ENCODE results near the gene HTT-AS. TPM values are rescaled to one million over a fixed set of nuclear protein-coding genes. Genes with fewer than 3 reads are reported as not detected.
A peak's percentile ranks its signal among the peaks of the same experiment; 100 is the strongest.

The HTT-AS gene
- total RNA-seq, 1 donor from 2014 or later, result not detected

DNA sequence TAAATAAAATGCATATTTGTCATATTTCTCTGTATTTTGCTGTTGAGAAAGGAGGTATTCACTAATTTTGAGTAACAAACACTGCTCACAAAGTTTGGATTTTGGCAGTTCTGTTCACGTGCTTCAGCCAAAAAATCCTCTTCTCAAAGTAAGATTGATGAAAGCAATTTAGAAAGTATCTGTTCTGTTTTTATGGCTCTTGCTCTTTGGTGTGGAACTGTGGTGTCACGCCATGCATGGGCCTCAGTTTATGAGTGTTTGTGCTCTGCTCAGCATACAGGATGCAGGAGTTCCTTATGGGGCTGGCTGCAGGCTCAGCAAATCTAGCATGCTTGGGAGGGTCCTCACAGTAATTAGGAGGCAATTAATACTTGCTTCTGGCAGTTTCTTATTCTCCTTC lies 3.5 kb upstream of the HTT-AS start:
- H3K4me3 ChIP-seq (ENCODE audit: low read depth, low read length), result no peak overlapping the region
- no peak for DNase-seq (ENCODE audit: low read depth)
- TF ChIP-seq, protein P1, sequence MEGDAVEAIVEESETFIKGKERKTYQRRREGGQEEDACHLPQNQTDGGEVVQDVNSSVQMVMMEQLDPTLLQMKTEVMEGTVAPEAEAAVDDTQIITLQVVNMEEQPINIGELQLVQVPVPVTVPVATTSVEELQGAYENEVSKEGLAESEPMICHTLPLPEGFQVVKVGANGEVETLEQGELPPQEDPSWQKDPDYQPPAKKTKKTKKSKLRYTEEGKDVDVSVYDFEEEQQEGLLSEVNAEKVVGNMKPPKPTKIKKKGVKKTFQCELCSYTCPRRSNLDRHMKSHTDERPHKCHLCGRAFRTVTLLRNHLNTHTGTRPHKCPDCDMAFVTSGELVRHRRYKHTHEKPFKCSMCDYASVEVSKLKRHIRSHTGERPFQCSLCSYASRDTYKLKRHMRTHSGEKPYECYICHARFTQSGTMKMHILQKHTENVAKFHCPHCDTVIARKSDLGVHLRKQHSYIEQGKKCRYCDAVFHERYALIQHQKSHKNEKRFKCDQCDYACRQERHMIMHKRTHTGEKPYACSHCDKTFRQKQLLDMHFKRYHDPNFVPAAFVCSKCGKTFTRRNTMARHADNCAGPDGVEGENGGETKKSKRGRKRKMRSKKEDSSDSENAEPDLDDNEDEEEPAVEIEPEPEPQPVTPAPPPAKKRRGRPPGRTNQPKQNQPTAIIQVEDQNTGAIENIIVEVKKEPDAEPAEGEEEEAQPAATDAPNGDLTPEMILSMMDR (conservative IDR thresholded peaks at IDR 0.05; ENCODE audit: low read depth, low read length), result no peak

DNA sequence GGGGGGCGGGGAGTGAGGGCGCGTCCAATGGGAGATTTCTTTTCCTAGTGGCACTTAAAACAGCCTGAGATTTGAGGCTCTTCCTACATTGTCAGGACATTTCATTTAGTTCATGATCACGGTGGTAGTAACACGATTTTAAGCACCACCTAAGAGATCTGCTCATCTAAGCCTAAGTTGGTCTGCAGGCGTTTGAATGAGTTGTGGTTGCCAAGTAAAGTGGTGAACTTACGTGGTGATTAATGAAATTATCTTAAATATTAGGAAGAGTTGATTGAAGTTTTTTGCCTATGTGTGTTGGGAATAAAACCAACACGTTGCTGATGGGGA lies 1.3 kb upstream of the HTT-AS start:
- H3K4me3 ChIP-seq (ENCODE audit: low read depth, low read length), result peak overlapping the region; percentile 98
- no peak for DNase-seq (ENCODE audit: low read depth)
- TF ChIP-seq, protein P1 (conservative IDR thresholded peaks at IDR 0.05; ENCODE audit: low read depth, low read length), result no peak

DNA sequence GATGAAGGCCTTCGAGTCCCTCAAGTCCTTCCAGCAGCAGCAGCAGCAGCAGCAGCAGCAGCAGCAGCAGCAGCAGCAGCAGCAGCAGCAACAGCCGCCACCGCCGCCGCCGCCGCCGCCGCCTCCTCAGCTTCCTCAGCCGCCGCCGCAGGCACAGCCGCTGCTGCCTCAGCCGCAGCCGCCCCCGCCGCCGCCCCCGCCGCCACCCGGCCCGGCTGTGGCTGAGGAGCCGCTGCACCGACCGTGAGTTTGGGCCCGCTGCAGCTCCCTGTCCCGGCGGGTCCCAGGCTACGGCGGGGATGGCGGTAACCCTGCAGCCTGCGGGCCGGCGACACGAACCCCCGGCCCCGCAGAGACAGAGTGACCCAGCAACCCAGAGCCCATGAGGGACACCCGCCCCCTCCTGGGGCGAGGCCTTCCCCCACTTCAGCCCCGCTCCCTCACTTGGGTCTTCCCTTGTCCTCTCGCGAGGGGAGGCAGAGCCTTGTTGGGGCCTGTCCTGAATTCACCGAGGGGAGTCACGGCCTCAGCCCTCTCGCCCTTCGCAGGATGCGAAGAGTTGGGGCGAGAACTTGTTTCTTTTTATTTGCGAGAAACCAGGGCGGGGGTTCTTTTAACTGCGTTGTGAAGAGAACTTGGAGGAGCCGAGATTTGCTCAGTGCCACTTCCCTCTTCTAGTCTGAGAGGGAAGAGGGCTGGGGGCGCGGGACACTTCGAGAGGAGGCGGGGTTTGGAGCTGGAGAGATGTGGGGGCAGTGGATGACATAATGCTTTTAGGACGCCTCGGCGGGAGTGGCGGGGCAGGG lies 711 bp upstream of the HTT-AS start:
- no peak for DNase-seq (ENCODE audit: low read depth)
- TF ChIP-seq, protein P1 (conservative IDR thresholded peaks at IDR 0.05; ENCODE audit: low read depth, low read length), result no peak
- H3K4me3 ChIP-seq (ENCODE audit: low read depth, low read length), result peak overlapping the region; percentile 98

DNA sequence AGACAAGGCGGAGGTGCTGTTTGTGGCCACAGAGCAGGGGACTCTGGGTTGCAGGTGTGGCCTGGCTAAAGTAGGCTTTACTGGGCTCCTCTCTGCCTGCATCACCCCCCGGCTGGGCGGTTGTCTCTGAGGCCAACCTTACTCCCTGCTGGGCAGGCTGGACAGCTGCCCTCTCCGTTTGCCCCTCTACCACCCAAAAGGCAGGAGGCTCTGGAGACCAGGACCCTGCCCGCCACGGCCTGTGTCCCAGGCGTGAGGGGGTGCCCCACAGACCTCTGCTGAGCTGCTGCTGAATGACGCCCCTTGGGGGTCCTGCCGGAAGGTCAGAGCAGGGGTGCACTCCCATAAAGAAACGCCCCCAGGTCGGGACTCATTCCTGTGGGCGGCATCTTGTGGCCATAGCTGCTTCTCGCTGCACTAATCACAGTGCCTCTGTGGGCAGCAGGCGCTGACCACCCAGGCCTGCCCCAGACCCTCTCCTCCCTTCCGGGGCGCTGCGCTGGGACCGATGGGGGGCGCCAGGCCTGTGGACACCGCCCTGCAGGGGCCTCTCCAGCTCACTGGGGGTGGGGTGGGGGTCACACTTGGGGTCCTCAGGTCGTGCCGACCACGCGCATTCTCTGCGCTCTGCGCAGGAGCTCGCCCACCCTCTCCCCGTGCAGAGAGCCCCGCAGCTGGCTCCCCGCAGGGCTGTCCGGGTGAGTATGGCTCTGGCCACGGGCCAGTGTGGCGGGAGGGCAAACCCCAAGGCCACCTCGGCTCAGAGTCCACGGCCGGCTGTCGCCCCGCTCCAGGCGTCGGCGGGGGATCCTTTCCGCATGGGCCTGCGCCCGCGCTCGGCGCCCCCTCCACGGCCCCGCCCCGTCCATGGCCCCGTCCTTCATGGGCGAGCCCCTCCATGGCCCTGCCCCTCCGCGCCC lies 920 bp downstream of the HTT-AS start:
- no peak for DNase-seq (ENCODE audit: low read depth)
- TF ChIP-seq, protein P1 (conservative IDR thresholded peaks at IDR 0.05; ENCODE audit: low read depth, low read length), result peak; percentile 24
- H3K4me3 ChIP-seq (ENCODE audit: low read depth, low read length), result peak overlapping the region; percentile 64

DNA sequence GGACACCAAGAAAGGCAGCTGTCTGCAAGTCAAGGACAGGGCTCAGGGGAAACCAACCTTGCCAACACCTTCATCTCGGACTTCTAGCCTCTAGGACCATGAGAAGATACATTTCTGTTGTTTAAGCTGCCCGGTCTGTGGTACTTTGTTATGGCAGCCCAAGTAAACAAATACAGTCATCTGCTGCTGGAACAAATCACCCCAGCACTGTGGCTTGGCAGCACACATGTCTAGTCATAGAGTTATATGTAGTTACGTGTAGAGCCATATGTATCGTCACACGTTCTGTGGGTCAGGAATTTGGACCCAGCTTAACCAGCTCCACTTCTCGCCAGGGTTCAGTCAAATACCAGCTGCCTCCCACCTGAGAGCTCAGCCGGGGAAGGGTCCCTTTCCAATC lies 2.5 kb downstream of the HTT-AS start:
- no peak overlapping the region for H3K4me3 ChIP-seq (ENCODE audit: low read depth, low read length)
- TF ChIP-seq, protein P1 (conservative IDR thresholded peaks at IDR 0.05; ENCODE audit: low read depth, low read length), result no peak
- DNase-seq (ENCODE audit: low read depth), result no peak

DNA sequence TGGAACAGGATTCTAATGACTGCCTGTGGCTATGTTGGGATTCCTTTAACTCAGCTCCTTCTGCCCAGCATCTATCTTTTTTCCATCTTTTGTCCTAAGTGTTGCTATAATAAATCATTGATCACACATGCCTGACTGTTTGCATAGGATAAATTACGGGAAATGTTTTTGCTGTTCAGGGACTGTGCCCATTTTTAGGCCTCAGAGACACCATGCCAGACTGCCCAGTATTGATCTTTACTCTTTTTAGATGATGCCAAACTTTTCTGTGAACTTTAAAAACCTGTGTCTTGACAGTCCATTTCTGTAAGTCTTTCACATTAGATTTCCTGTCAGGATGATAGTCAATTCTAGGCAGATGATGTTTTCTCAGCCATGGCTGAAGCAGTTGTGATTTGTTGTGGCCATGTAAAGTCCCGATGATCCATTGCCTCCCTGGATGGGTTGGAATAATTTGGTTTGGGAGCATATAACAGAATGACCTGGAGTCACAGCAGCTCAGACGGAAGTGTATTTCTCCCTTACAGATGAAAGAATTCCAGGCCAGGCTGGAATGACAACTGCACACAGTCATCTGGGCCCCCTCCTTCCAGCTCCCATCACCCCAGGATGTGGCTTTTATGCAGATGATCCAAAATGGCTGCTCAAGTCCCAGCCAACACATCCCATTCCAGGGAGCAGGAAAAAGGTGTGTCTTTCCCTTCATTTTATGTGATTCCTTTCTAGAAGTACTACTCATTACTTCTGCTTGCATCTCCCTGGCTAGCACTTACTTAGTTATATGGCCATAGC lies 3.4 kb downstream of the HTT-AS start:
- no peak overlapping the region for H3K4me3 ChIP-seq (ENCODE audit: low read depth, low read length)
- no peak for DNase-seq (ENCODE audit: low read depth)
- TF ChIP-seq, protein P1 (conservative IDR thresholded peaks at IDR 0.05; ENCODE audit: low read depth, low read length), result no peak

Data from epithelial cell of proximal tubule (primary cell).